HG03175 (cell line): ENCODE data around the gene FANCG.

Experiments used
- ATAC-seq: cut with Tn5 transposase; IDR thresholded peaks from one replicate; pipeline ENCODE4 v1.9.1; 2021; ENCODE audit warnings: mild to moderate bottlenecking, moderate library complexity; ENCODE audit not compliant: unreplicated experiment

FANCG gene

DNA sequence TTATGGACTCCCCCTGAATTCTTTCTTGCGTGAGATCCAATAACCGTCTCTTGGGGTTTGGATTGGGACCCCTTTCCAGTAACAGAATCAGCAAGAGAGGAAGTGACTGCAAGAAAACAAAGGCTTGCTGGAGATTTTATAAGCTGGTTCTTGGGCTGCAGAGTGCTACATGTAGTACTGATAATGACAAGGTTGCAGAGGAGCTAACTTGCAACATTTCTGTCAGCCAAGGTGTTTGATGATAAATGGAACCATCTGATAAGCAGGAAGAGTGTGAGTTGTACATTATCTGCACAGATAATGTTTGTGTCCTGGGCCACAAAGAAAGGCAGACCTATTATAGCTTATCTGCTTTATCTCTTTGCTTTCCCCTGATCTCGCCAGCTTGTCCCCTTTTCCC, 53.1 kb downstream of the FANCG start:
- ATAC-seq, result no peak
